ENCODE data around the gene GDI2.

- TF ChIP-seq, protein P1, sequence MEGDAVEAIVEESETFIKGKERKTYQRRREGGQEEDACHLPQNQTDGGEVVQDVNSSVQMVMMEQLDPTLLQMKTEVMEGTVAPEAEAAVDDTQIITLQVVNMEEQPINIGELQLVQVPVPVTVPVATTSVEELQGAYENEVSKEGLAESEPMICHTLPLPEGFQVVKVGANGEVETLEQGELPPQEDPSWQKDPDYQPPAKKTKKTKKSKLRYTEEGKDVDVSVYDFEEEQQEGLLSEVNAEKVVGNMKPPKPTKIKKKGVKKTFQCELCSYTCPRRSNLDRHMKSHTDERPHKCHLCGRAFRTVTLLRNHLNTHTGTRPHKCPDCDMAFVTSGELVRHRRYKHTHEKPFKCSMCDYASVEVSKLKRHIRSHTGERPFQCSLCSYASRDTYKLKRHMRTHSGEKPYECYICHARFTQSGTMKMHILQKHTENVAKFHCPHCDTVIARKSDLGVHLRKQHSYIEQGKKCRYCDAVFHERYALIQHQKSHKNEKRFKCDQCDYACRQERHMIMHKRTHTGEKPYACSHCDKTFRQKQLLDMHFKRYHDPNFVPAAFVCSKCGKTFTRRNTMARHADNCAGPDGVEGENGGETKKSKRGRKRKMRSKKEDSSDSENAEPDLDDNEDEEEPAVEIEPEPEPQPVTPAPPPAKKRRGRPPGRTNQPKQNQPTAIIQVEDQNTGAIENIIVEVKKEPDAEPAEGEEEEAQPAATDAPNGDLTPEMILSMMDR (IDR thresholded peaks at IDR 0.05 in 8 of 11, conservative IDR thresholded peaks at IDR 0.05 in 3 of 11), result no peak
- TF ChIP-seq POLR2AphosphoS5 (IDR thresholded peaks at IDR 0.05), result no peak
Measured at GRCh38 chr10:5854131-5854475, 40.9 kb upstream of the GDI2 start.

Data from spleen (tissue), 7 donors.